GM23338 (cell line): ENCODE results near the gene SND1. TPM values are rescaled to one million over a fixed set of nuclear protein-coding genes. Genes with fewer than 3 reads are reported as not detected.

Experiments used
- ATAC-seq: fragments of 200-7000 bp; cut with Tn5 transposase; 3 replicates; pipeline ENCODE4 v1.9.1; 2020
- DNase-seq: peaks from one replicate; pipeline ENCODE4 v3.0.0-alpha.2; 2015; ENCODE audit warnings: low spot score
- H2AFZ ChIP-seq: fragments of 200-600 bp; sonication (generic); 2 replicates; pipeline ENCODE4 v1.8.0; 2016; ENCODE audit warnings: antibody characterized with exemption, mild to moderate bottlenecking, moderate library complexity
- H3F3A ChIP-seq: fragments of 200-600 bp; sonication (generic); replicated peaks from 2 replicates; pipeline ENCODE4 v1.8.0; 2017; ENCODE audit warnings: antibody characterized with exemption, mixed run types, low read depth
- H3K27ac ChIP-seq: fragments of 200-600 bp; sonication (generic); 2 replicates; pipeline ENCODE4 v1.6.1; 2016; ENCODE audit warnings: low read depth
- H3K27me3 ChIP-seq: fragments of 200-600 bp; sonication (generic); 2 replicates; pipeline ENCODE4 v1.8.0; 2016; ENCODE audit warnings: mild to moderate bottlenecking, mixed run types, moderate library complexity; ENCODE audit not compliant: insufficient read depth
- H3K36me3 ChIP-seq: fragments of 200-600 bp; sonication (generic); 2 replicates; pipeline ENCODE4 v1.8.0; 2016; ENCODE audit warnings: mild to moderate bottlenecking; ENCODE audit not compliant: insufficient read depth
- H3K4me1 ChIP-seq: fragments of 200-600 bp; sonication (generic); 2 replicates; pipeline ENCODE4 v1.8.0; 2016; ENCODE audit warnings: mild to moderate bottlenecking, moderate library complexity; ENCODE audit not compliant: insufficient read depth
- H3K4me2 ChIP-seq: fragments of 200-600 bp; sonication (generic); 2 replicates; pipeline ENCODE4 v1.7.1; 2017; ENCODE audit warnings: mixed run types
- H3K4me3 ChIP-seq: fragments of 200-600 bp; sonication (generic); 2 replicates; pipeline ENCODE4 v1.6.1; 2016; ENCODE audit warnings: mixed run types
- H3K79me2 ChIP-seq: fragments of 200-600 bp; sonication (generic); replicated peaks from 2 replicates; pipeline ENCODE4 v1.8.0; 2017; ENCODE audit warnings: mild to moderate bottlenecking; ENCODE audit not compliant: insufficient read depth
- H3K9me2 ChIP-seq: fragments of 200-600 bp; sonication (generic); 2 replicates; pipeline ENCODE4 v1.8.0; 2017; ENCODE audit not compliant: insufficient read depth
- H4K20me1 ChIP-seq: fragments of 200-600 bp; sonication (generic); replicated peaks from 2 replicates; pipeline ENCODE4 v1.8.0; 2017; ENCODE audit warnings: mild to moderate bottlenecking; ENCODE audit not compliant: insufficient read depth
- H3K27ac Mint-ChIP-seq: 2 replicates; pipeline ENCODE4 v1.8.0; 2020; ENCODE audit warnings: inconsistent platforms, mild to moderate bottlenecking, moderate library complexity, mixed read lengths
- H3K27me3 Mint-ChIP-seq: 3 replicates; pipeline ENCODE4 v1.8.0; 2022; ENCODE audit warnings: low read depth, mild to moderate bottlenecking, moderate library complexity, mixed read lengths, inconsistent platforms; ENCODE audit not compliant: insufficient read depth, poor library complexity
- H3K36me3 Mint-ChIP-seq: 3 replicates; pipeline ENCODE4 v1.8.0; 2021; ENCODE audit warnings: low read depth, mild to moderate bottlenecking, inconsistent platforms, moderate library complexity, mixed read lengths
- H3K4me1 Mint-ChIP-seq: 3 replicates; pipeline ENCODE4 v1.8.0; 2020; ENCODE audit warnings: mild to moderate bottlenecking, inconsistent platforms, mixed read lengths
- H3K4me3 Mint-ChIP-seq: 3 replicates; pipeline ENCODE4 v1.8.0; 2021; ENCODE audit warnings: moderate library complexity, mild to moderate bottlenecking, inconsistent platforms, mixed read lengths
- H3K9me3 Mint-ChIP-seq: 3 replicates; pipeline ENCODE4 v1.8.0; 2020; ENCODE audit warnings: moderate library complexity, mild to moderate bottlenecking, inconsistent platforms, mixed read lengths
- CREB1 ChIP-seq: fragments of 250-450 bp; sonication (Bioruptor Pico); IDR thresholded peaks from 2 replicates; pipeline ENCODE4 v1.5.0; 2020; ENCODE audit warnings: low read depth, mild to moderate bottlenecking, moderate library complexity
- CTCF ChIP-seq, 2 experiments: fragments of 200-600 bp in 1 of 2; sonication (generic) in 1 of 2; conservative IDR thresholded peaks; 2 replicates each; pipeline versions ENCODE4 v1.5.1 to v1.6.1; 2016 to 2017; ENCODE audit warnings: antibody characterized with exemption in 2 of 2, low read depth in 2 of 2, mild to moderate bottlenecking in 2 of 2, moderate library complexity in 1 of 2
- ETS1 ChIP-seq: IDR thresholded peaks from 2 replicates; pipeline ENCODE4 v1.6.1; 2016; ENCODE audit warnings: antibody characterized with exemption
- EZH2 ChIP-seq: fragments of 200-600 bp; sonication (generic); IDR thresholded peaks from one replicate; pipeline ENCODE4 v1.8.0; 2017; ENCODE audit warnings: antibody characterized with exemption, mild to moderate bottlenecking, low read depth; ENCODE audit not compliant: unreplicated experiment
- EZH2phosphoT487 ChIP-seq: fragments of 200-600 bp; sonication (generic); IDR thresholded peaks from one replicate; pipeline ENCODE4 v1.8.1; 2018; ENCODE audit warnings: antibody characterized with exemption; ENCODE audit not compliant: unreplicated experiment
- JUNB ChIP-seq: IDR thresholded peaks from one replicate; pipeline ENCODE4 v1.6.1; 2016; ENCODE audit warnings: antibody characterized with exemption; ENCODE audit not compliant: unreplicated experiment
- POLR2AphosphoS5 ChIP-seq: IDR thresholded peaks from 2 replicates; pipeline ENCODE4 v1.6.1; 2016; ENCODE audit warnings: antibody characterized with exemption, low read depth
- ZNF114 ChIP-seq: fragments of 250-450 bp; sonication (Bioruptor Pico); IDR thresholded peaks from 2 replicates; pipeline ENCODE4 v1.5.0; 2020; ENCODE audit warnings: mild to moderate bottlenecking, moderate library complexity
- ZNF331 ChIP-seq: fragments of 250-450 bp; sonication (Bioruptor Pico); IDR thresholded peaks from 2 replicates; pipeline ENCODE4 v1.5.0; 2020; ENCODE audit warnings: low read depth, mild to moderate bottlenecking, moderate library complexity
- ZNF462 ChIP-seq: fragments of 250-450 bp; sonication (Bioruptor Pico); IDR thresholded peaks from 2 replicates; pipeline ENCODE4 v1.5.0; 2020; ENCODE audit warnings: mild to moderate bottlenecking, moderate library complexity
- polyA plus RNA-seq: library from polyadenylated mRNA; unstranded; fragments of >200 nt; fragmentation: Nextera tagmentation; extraction: Ambion mirVana; gene quantifications from 2 replicates; pipeline ENCODE4 v1.2.1, GENCODE V29; 2016
- total RNA-seq: library from RNA; depleted of rRNA; stranded (reverse); fragments of >200 nt; shearing (Covaris generic); gene quantifications from 2 replicates; pipeline ENCODE4 v1.2.3, GENCODE V29; 2014

Gene SND1
- total and polyA plus RNA-seq, 2 experiments from 2014 or later: 107 to 254 TPM

GRCh38 chr7:127754457-127754856 lies 102.5 kb downstream of the SND1 start:
- H3K36me3 ChIP-seq: no peaks in the 10 kb centered on the region
- Mint-ChIP-seq H3K27ac (no peak overlapping the region), H3K4me1 (peaks cover 57% of the 10 kb centered on the region), H3K9me3 (no peaks in the 10 kb centered on the region), H3K4me3 (no peak overlapping the region), H3K36me3 (peaks cover under 1% of the 10 kb centered on the region; the same call in 1 of the 3 replicates), H3K27me3 (no peaks in the 10 kb centered on the region)
- H3K4me3 ChIP-seq: no peak overlapping the region
- no peak; the same call in 2 of the 3 replicates for ATAC-seq
- no peaks in the 10 kb centered on the region for H3K27me3 ChIP-seq
- TF ChIP-seq ZNF114 (CRISPR knock-in tag) (no peak), CTCF (conservative IDR thresholded peaks at IDR 0.05; ENCODE audit: low read depth in 2 of 2) (no peak), ZNF331 (CRISPR knock-in tag) (no peak), CREB1 (CRISPR knock-in tag) (no peak), EZH2 (no peak), ETS1 (no peak), EZH2phosphoT487 (no peak), JUNB (no peak), POLR2AphosphoS5 (no peak)
- H3K4me2 ChIP-seq: no peak overlapping the region
- no peak overlapping the region for H3K27ac ChIP-seq
- H3K9me2 ChIP-seq: no peaks in the 10 kb centered on the region
- H3K79me2 ChIP-seq: peaks cover 98% of the 10 kb centered on the region
- peaks cover 33% of the 10 kb centered on the region for H3K4me1 ChIP-seq
- H2AFZ ChIP-seq: no peak overlapping the region
- peaks cover 70% of the 10 kb centered on the region for H4K20me1 ChIP-seq
- no peaks in the 10 kb centered on the region for H3F3A ChIP-seq
- DNase-seq: no peak

GRCh38 chr7:127755521-127755920 lies 103.5 kb downstream of the SND1 start:
- peaks cover 76% of the 10 kb centered on the region for H4K20me1 ChIP-seq
- ATAC-seq (no peak), DNase-seq (no peak)
- H3F3A ChIP-seq: no peaks in the 10 kb centered on the region
- Mint-ChIP-seq H3K27ac (no peak overlapping the region), H3K27me3 (no peaks in the 10 kb centered on the region), H3K9me3 (no peaks in the 10 kb centered on the region), H3K36me3 (no peaks in the 10 kb centered on the region), H3K4me3 (no peak overlapping the region), H3K4me1 (peaks cover 60% of the 10 kb centered on the region)
- H2AFZ ChIP-seq: no peak overlapping the region
- H3K27me3 ChIP-seq: no peaks in the 10 kb centered on the region
- TF ChIP-seq ETS1: no peak
- no peak for TF ChIP-seq ZNF462
- H3K4me2 ChIP-seq: no peak overlapping the region
- peaks cover 99% of the 10 kb centered on the region for H3K79me2 ChIP-seq
- peaks cover 33% of the 10 kb centered on the region for H3K4me1 ChIP-seq
- H3K27ac ChIP-seq: no peak overlapping the region
- no peaks in the 10 kb centered on the region for H3K9me2 ChIP-seq
- no peak overlapping the region for H3K4me3 ChIP-seq
- no peaks in the 10 kb centered on the region for H3K36me3 ChIP-seq
